Nephron progenitor cell (in vitro differentiated cells): ENCODE results near the gene SLC25A25.

ENCODE experiments used
- DNase-seq: peaks from one replicate; pipeline ENCODE4 v3.0.0; 2021
- H3K27ac Mint-ChIP-seq: 2 replicates; pipeline ENCODE4 v1.8.0; 2021; ENCODE audit warnings: mild to moderate bottlenecking, moderate library complexity, mixed read lengths
- H3K27me3 Mint-ChIP-seq: 2 replicates; pipeline ENCODE4 v1.8.0; 2021; ENCODE audit warnings: mild to moderate bottlenecking, low read depth, mixed read lengths; ENCODE audit not compliant: poor library complexity
- H3K36me3 Mint-ChIP-seq: 2 replicates; pipeline ENCODE4 v1.8.0; 2021; ENCODE audit warnings: low read depth, mixed read lengths
- H3K4me1 Mint-ChIP-seq: 2 replicates; pipeline ENCODE4 v1.8.0; 2021; ENCODE audit warnings: mixed read lengths
- H3K4me3 Mint-ChIP-seq: 2 replicates; pipeline ENCODE4 v1.8.0; 2021; ENCODE audit warnings: mild to moderate bottlenecking, moderate library complexity, mixed read lengths
- H3K9me3 Mint-ChIP-seq: 2 replicates; pipeline ENCODE4 v1.8.0; 2021; ENCODE audit warnings: mild to moderate bottlenecking, moderate library complexity, mixed read lengths
- TF ChIP-seq, protein P1 (sequence below): fragments of 200-600 bp; sonication (generic); IDR thresholded peaks from 2 replicates; pipeline ENCODE4 v1.5.0; 2021; ENCODE audit warnings: antibody characterized with exemption

Gene SLC25A25

DNA sequence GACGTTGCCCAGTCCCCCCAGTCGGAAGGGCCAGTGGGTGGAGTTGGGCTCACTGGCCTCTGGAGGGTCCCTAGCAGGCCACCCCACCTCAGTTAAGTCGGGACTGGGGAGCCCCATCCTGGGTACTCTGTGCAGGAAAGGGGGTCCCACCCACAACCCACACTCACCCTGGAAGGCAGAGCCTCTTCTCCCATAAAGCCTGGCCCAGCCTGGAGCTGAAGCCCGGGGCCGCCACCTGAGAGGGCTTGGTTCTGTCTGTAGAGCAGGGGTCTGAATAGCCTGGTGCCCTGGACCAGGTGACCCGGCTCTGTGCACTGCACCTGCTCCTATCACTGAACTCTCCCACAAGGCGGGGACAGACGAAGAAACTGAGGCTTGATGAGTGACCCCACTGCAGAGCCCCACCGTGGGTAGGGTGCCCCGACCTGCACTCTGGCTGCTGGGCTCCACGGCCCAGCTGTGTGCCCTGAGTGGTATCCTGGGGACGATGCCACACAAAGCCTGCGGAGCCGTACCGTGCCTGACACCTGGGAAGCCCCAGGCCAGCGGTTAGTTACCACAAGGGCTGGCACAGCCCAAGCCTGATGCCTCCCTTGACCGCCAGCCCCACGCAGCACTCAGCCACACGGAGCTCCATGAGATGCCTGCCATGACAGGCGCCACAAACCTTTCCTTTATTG is 52.2 kb downstream of the SLC25A25 start:
- TF ChIP-seq, protein P1, sequence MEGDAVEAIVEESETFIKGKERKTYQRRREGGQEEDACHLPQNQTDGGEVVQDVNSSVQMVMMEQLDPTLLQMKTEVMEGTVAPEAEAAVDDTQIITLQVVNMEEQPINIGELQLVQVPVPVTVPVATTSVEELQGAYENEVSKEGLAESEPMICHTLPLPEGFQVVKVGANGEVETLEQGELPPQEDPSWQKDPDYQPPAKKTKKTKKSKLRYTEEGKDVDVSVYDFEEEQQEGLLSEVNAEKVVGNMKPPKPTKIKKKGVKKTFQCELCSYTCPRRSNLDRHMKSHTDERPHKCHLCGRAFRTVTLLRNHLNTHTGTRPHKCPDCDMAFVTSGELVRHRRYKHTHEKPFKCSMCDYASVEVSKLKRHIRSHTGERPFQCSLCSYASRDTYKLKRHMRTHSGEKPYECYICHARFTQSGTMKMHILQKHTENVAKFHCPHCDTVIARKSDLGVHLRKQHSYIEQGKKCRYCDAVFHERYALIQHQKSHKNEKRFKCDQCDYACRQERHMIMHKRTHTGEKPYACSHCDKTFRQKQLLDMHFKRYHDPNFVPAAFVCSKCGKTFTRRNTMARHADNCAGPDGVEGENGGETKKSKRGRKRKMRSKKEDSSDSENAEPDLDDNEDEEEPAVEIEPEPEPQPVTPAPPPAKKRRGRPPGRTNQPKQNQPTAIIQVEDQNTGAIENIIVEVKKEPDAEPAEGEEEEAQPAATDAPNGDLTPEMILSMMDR = no peak
- no peak overlapping the region for H3K4me3 Mint-ChIP-seq
- peaks cover 11% of the 10 kb centered on the region for H3K4me1 Mint-ChIP-seq
- no peak for DNase-seq
- no peak overlapping the region for H3K27ac Mint-ChIP-seq
- H3K9me3 Mint-ChIP-seq = no peaks in the 10 kb centered on the region
- H3K27me3 Mint-ChIP-seq = no peaks in the 10 kb centered on the region
- H3K36me3 Mint-ChIP-seq = no peaks in the 10 kb centered on the region

DNA sequence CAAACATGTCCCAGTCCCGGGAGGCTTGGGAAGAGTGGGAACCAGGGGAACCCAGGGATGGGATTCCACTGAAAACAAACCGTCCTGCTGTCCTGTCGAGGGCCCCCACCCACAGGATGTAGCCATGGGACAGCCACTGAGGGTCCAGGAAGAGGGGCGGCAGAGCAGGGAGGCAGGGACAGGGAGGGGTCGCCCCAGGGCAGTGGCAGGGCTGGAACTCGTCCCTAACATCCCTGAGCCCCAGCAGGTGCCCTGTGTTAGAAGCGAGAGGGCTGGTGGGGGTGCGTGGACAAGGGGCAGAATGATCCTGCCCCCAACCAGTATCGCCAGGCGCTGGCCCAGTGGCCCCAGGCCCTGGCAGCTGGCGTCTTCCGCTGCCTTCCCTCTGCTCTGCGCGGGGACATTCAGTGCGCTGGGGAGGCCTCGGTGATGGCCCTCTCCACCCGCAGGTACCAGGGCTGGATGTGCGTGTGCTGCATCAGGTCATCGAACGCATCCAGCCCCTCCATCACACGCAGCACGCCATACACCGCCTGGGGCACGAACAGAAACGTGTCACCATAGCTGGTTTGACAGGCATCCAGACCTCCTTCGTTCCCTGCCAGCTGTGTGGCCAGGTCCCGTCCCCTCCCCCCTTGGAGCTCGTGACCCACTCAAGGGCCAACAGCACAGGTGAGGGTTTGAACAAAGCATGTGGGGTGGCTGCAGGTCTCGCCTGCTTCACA is 52.9 kb downstream of the SLC25A25 start:
- TF ChIP-seq, protein P1 = no peak
- Mint-ChIP-seq H3K27me3 (no peaks in the 10 kb centered on the region), H3K9me3 (no peaks in the 10 kb centered on the region), H3K4me3 (no peak overlapping the region), H3K4me1 (peaks cover 18% of the 10 kb centered on the region), H3K27ac (no peak overlapping the region), H3K36me3 (no peaks in the 10 kb centered on the region)
- DNase-seq = no peak

DNA sequence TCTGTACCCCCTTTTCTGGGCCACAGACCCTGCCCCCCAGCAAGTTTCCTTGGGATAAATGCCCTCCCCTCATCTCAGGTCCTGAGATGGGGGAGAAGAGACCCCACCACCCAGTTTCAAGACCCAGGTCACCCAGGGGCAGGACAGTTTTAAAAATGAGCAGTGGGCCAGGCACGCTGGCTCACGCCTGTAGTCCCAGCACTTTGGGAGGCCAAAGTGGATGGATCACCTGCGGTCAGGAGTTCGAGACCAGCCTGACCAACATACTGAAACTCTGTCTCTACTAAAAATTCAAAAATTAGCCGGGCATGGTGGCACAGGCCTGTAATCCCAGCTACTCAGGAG is 53.4 kb downstream of the SLC25A25 start:
- H3K4me3 Mint-ChIP-seq = no peak overlapping the region
- TF ChIP-seq, protein P1 = no peak
- peaks cover 23% of the 10 kb centered on the region for H3K4me1 Mint-ChIP-seq
- no peak overlapping the region for H3K27ac Mint-ChIP-seq
- no peak for DNase-seq
- no peaks in the 10 kb centered on the region for H3K9me3 Mint-ChIP-seq
- H3K27me3 Mint-ChIP-seq = no peaks in the 10 kb centered on the region
- H3K36me3 Mint-ChIP-seq = no peaks in the 10 kb centered on the region

DNA sequence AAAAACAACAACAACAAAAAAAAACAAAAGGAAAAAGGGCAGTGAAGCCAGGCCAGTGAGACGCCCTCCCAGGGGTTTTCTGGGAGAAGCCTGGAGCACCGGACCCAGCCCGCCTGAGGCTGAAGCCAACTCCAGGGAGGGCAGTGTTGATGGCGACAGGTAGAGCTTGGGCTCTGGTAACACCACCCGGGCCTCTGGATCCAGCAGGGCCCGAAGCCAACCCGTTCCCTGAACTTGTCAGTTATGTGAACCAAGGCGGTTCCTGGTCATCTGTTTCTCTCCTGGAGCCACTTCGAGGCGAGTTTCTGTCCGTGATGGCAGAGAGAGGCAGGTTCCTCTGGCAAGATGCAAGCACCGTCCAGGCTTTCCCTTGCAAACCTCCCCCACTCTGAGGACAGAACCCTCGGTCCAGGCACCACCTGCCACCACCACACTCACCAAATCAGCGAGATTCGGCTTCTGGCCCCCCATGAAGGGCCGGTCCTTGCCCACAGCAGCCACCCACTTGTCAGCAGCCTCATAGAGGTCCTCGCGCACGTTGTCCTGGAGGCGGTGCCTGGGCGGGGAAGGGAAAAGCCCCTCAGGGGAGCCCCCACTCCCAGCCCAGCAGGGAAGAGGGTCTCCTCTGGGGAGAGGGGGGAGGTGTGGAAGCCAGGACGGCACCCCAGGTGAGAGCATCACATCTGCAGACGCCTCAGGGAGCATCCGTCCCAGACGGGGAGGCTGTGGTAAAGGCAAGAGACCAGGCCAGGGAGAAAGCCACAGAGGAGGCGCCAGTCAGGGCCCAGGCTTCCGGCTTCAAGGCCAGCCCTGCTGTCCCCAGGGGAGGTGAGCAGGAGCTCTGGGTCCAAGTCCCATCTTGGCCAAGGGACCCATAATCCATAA is 54.1 kb downstream of the SLC25A25 start:
- Mint-ChIP-seq H3K9me3 (no peaks in the 10 kb centered on the region), H3K36me3 (no peaks in the 10 kb centered on the region), H3K4me1 (peaks cover 25% of the 10 kb centered on the region), H3K27me3 (no peaks in the 10 kb centered on the region), H3K27ac (no peak overlapping the region), H3K4me3 (no peak overlapping the region)
- TF ChIP-seq, protein P1 = no peak
- DNase-seq = no peak

DNA sequence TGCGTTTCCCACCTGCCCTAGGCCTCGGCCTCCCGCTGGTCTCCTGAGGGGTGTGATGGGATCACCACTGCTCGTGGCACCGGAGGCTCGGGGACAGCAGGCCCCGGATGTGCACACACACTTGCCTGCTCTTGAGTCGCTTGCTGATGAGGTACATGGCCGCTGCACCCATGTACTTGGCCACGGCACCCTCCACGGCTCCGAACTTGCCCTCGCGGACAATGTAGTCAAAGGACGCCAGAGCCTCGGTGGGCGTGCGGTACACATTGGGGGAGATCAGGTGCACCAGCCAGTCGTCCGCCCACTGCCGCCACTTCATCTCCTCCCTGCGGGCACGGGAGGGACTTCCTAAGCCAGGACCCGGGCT is 54.8 kb downstream of the SLC25A25 start:
- Mint-ChIP-seq H3K27me3 (no peaks in the 10 kb centered on the region), H3K4me1 (peaks cover 20% of the 10 kb centered on the region), H3K36me3 (no peaks in the 10 kb centered on the region), H3K27ac (no peak overlapping the region), H3K9me3 (no peaks in the 10 kb centered on the region), H3K4me3 (no peak overlapping the region)
- TF ChIP-seq, protein P1 = no peak
- DNase-seq = no peak
